Cardiac muscle cell (in vitro differentiated cells and primary cell): ENCODE measurements around the gene NUP205. TPM values are rescaled to one million over a fixed set of nuclear protein-coding genes. Genes with fewer than 3 reads are reported as not detected.

Source experiments
- DNase-seq, 2 donors: peaks; one replicate each; pipeline versions ENCODE4 v3.0.0 to v3.0.0-alpha.2; 2010 to 2017; ENCODE audit warnings: low read depth in 1 of 2, low spot score in 1 of 2
- H3K27ac ChIP-seq: fragments of 200-600 bp; sonication (generic); 2 replicates; pipeline ENCODE4 v1.5.1; 2016
- H3K27me3 ChIP-seq: fragments of 200-600 bp; sonication (generic); 2 replicates; pipeline ENCODE4 v1.6.0; 2016; ENCODE audit warnings: control low read depth
- H3K36me3 ChIP-seq: fragments of 200-600 bp; sonication (generic); 2 replicates; pipeline ENCODE4 v1.5.1; 2016; ENCODE audit warnings: control low read depth
- H3K4me1 ChIP-seq: fragments of 200-600 bp; sonication (generic); 2 replicates; pipeline ENCODE4 v1.8.1; 2017; ENCODE audit warnings: low read depth, mild to moderate bottlenecking, mixed run types
- H3K4me3 ChIP-seq: fragments of 200-600 bp; sonication (generic); 2 replicates; pipeline ENCODE4 v1.5.1; 2016; ENCODE audit warnings: mild to moderate bottlenecking
- H3K9me3 ChIP-seq: fragments of 200-600 bp; sonication (generic); 2 replicates; pipeline ENCODE4 v1.5.1; 2017; ENCODE audit warnings: low read depth, mild to moderate bottlenecking, control low read depth
- CTCF ChIP-seq: IDR thresholded peaks from 2 replicates; pipeline ENCODE4 v1.5.1; 2012; ENCODE audit warnings: low read depth, mild to moderate bottlenecking, low read length
- polyA plus RNA-seq: library from polyadenylated mRNA; unstranded; fragments of >200 nt; fragmentation: Nextera tagmentation; extraction: Ambion mirVana; gene quantifications from 2 replicates; pipeline ENCODE4 v1.2.1, GENCODE V29; 2016
- total RNA-seq: library from RNA; depleted of rRNA; stranded (reverse); fragments of >200 nt; gene quantifications from 2 replicates; pipeline ENCODE4 v1.2.3, GENCODE V29; 2016

Gene NUP205
- total and polyA plus RNA-seq, 2 experiments from 2014 or later = 21.8 to 33.9 TPM

GRCh38 chr7:135669774-135670173, 112.1 kb downstream of the NUP205 start:
- no peak for TF ChIP-seq CTCF
- H3K36me3 ChIP-seq = no peaks in the 10 kb centered on the region
- peaks cover 29% of the 10 kb centered on the region for H3K4me1 ChIP-seq
- no peak overlapping the region for H3K4me3 ChIP-seq
- H3K27me3 ChIP-seq = no peaks in the 10 kb centered on the region
- H3K27ac ChIP-seq = peak overlapping the region; percentile 16
- DNase-seq = no peak
- no peaks in the 10 kb centered on the region for H3K9me3 ChIP-seq

GRCh38 chr7:135670179-135670578, 112.5 kb downstream of the NUP205 start:
- Histone ChIP-seq H3K36me3 (no peaks in the 10 kb centered on the region), H3K4me3 (no peak overlapping the region), H3K9me3 (no peaks in the 10 kb centered on the region), H3K27ac (peak overlapping the region; percentile 16), H3K4me1 (peaks cover 27% of the 10 kb centered on the region), H3K27me3 (no peaks in the 10 kb centered on the region)
- DNase-seq = peak in 1 of 2 donors; percentile 59
- TF ChIP-seq CTCF = no peak

GRCh38 chr7:135672560-135673359, 115.0 kb downstream of the NUP205 start:
- peak; percentile 86 for TF ChIP-seq CTCF
- Histone ChIP-seq H3K4me3 (no peak overlapping the region), H3K4me1 (peaks cover 27% of the 10 kb centered on the region), H3K27ac (peak overlapping the region; percentile 49), H3K27me3 (no peaks in the 10 kb centered on the region), H3K9me3 (no peaks in the 10 kb centered on the region), H3K36me3 (no peaks in the 10 kb centered on the region)
- DNase-seq = peak; percentile 70 to 85

GRCh38 chr7:135673360-135673706, 115.6 kb downstream of the NUP205 start:
- peak overlapping the region; percentile 49 for H3K27ac ChIP-seq
- no peaks in the 10 kb centered on the region for H3K36me3 ChIP-seq
- H3K4me1 ChIP-seq = peaks cover 27% of the 10 kb centered on the region
- H3K4me3 ChIP-seq = no peak overlapping the region
- DNase-seq = peak in 1 of 2 donors; percentile 61
- no peaks in the 10 kb centered on the region for H3K27me3 ChIP-seq
- TF ChIP-seq CTCF = no peak
- no peaks in the 10 kb centered on the region for H3K9me3 ChIP-seq

- no peak for TF ChIP-seq CTCF
- H3K9me3 ChIP-seq = no peaks in the 10 kb centered on the region
- H3K27me3 ChIP-seq = no peaks in the 10 kb centered on the region
- H3K27ac ChIP-seq = no peak overlapping the region
- no peaks in the 10 kb centered on the region for H3K36me3 ChIP-seq
- DNase-seq = peak in 1 of 2 donors; percentile 58
- H3K4me3 ChIP-seq = no peak overlapping the region
- H3K4me1 ChIP-seq = peaks cover 17% of the 10 kb centered on the region
Measured at GRCh38 chr7:135678612-135679575, 121.2 kb downstream of the NUP205 start.
